H1 (cell line): ENCODE results near the gene NRXN3. TPM values are rescaled to one million over a fixed set of nuclear protein-coding genes. Genes with fewer than 3 reads are reported as not detected.

Source experiments
- CTCF ChIA-PET: fragments of 300-600 bp; sonication (Branson Sonifier 250); formaldehyde crosslinking; loops from one replicate; lab custom pipeline; 2021; ENCODE audit not compliant: partially characterized antibody; lab: Charles Lee
- POLR2A ChIA-PET: fragments of 300-600 bp; sonication (Branson Sonifier 250); formaldehyde crosslinking; loops from one replicate; lab custom pipeline; 2021; ENCODE audit warnings: inconsistent platforms; ENCODE audit not compliant: partially characterized antibody; lab: Charles Lee
- DNase-seq, 2 experiments: peaks; one replicate each; pipeline versions ENCODE4 v3.0.0 to v3.0.0-alpha.2; 2010 to 2022; ENCODE audit warnings: low spot score in 2 of 2, low read depth in 1 of 2, mixed read lengths in 1 of 2
- FAIRE-seq: peaks from 2 replicates; lab custom pipeline; 2011; peaks lifted over from hg19 to GRCh38; lab: Jason Lieb, UNC
- H2AFZ ChIP-seq: 2 replicates; pipeline ENCODE4 v1.8.1; 2012; ENCODE audit warnings: low read length, inconsistent platforms
- H2AK5ac ChIP-seq: 2 replicates; pipeline ENCODE4 v1.6.1; 2013; ENCODE audit warnings: low read depth, low read length
- H2BK120ac ChIP-seq: replicated peaks from 2 replicates; pipeline ENCODE3; 2013; ENCODE audit warnings: low read depth, low read length, inconsistent platforms
- H2BK12ac ChIP-seq: 2 replicates; pipeline ENCODE4 v1.6.1; 2013; ENCODE audit warnings: low read depth, low read length
- H2BK15ac ChIP-seq: 2 replicates; pipeline ENCODE4 v1.6.1; 2013; ENCODE audit warnings: low read length
- H2BK20ac ChIP-seq: 2 replicates; pipeline ENCODE4 v1.6.1; 2013; ENCODE audit warnings: low read length
- H2BK5ac ChIP-seq: 2 replicates; pipeline ENCODE4 v1.6.1; 2013; ENCODE audit warnings: low read depth, low read length
- H3K14ac ChIP-seq: 2 replicates; pipeline ENCODE4 v1.6.1; 2013; ENCODE audit warnings: inconsistent platforms; ENCODE audit not compliant: insufficient read length
- H3K18ac ChIP-seq: 2 replicates; pipeline ENCODE4 v1.6.1; 2013; ENCODE audit warnings: low read length; ENCODE audit errors: extremely low read depth
- H3K23ac ChIP-seq: 2 replicates; pipeline ENCODE4 v1.6.1; 2013; ENCODE audit warnings: inconsistent platforms; ENCODE audit not compliant: insufficient read length
- H3K23me2 ChIP-seq: 2 replicates; pipeline ENCODE4 v1.6.1; 2013; ENCODE audit warnings: low read depth, low read length
- H3K27ac ChIP-seq: 2 replicates; pipeline ENCODE4 v1.6.1; 2011; ENCODE audit warnings: low read depth, low read length, inconsistent platforms
- H3K27me3 ChIP-seq, 4 experiments: replicated peaks in 1 of 4; 1 replicate in 1 of 4; 2 replicates in 3 of 4; pipeline versions ENCODE4 v1.6.1 to v1.8.1; 2011 to 2013; ENCODE audit warnings: low read length in 3 of 4, mild to moderate bottlenecking in 3 of 4, inconsistent platforms in 2 of 4, mixed read lengths in 2 of 4, moderate library complexity in 1 of 4; ENCODE audit not compliant: control insufficient read depth in 3 of 4, insufficient read depth in 3 of 4; ENCODE audit errors: extremely low read depth in 1 of 4
- H3K36me3 ChIP-seq, 4 experiments: 2 replicates each; pipeline versions ENCODE4 v1.6.1 to v1.8.1; 2011 to 2013; ENCODE audit warnings: mild to moderate bottlenecking in 4 of 4, low read length in 3 of 4, moderate library complexity in 2 of 4, control low read depth in 1 of 4, inconsistent platforms in 1 of 4; ENCODE audit not compliant: insufficient read depth in 4 of 4, control insufficient read depth in 2 of 4
- H3K4ac ChIP-seq: replicated peaks from 2 replicates; pipeline ENCODE3; 2013; ENCODE audit warnings: low read length, low read depth, mixed read lengths, inconsistent platforms; ENCODE audit not compliant: insufficient read length
- H3K4me1 ChIP-seq, 4 experiments: replicated peaks in 1 of 4; 1 replicate in 1 of 4; 2 replicates in 3 of 4; pipeline versions ENCODE4 v1.6.1 to v1.8.1; 2011 to 2013; ENCODE audit warnings: low read length in 3 of 4, inconsistent platforms in 2 of 4, mixed read lengths in 1 of 4; ENCODE audit not compliant: insufficient read depth in 4 of 4, control insufficient read depth in 3 of 4
- H3K4me2 ChIP-seq, 2 experiments: 2 replicates each; pipeline versions ENCODE4 v1.6.1 to v1.8.1; 2011 to 2013; ENCODE audit warnings: low read depth in 2 of 2, low read length in 2 of 2, control low read depth in 1 of 2, inconsistent platforms in 1 of 2, mild to moderate bottlenecking in 1 of 2; ENCODE audit not compliant: insufficient read depth in 1 of 2
- H3K4me3 ChIP-seq, 4 experiments: fragments of 200-600, 300-600 bp in 1 of 4; sonication (generic), shearing (Covaris generic), sonication (Bioruptor Twin) in 1 of 4; 2 replicates each; pipeline versions ENCODE4 v1.5.1 to v1.8.1; 2011 to 2016; ENCODE audit warnings: low read length in 4 of 4, low read depth in 3 of 4, control low read depth in 2 of 4, inconsistent platforms in 2 of 4, mild to moderate bottlenecking in 2 of 4, mixed read lengths in 1 of 4, moderate library complexity in 1 of 4; ENCODE audit not compliant: insufficient read depth in 2 of 4; ENCODE audit errors: extremely low read depth in 1 of 4
- H3K56ac ChIP-seq: replicated peaks from 2 replicates; pipeline ENCODE3; 2013; ENCODE audit warnings: low read depth, mild to moderate bottlenecking, mixed read lengths, low read length, inconsistent platforms; ENCODE audit not compliant: insufficient read length
- H3K79me1 ChIP-seq: 2 replicates; pipeline ENCODE4 v1.6.1; 2013; ENCODE audit warnings: low read depth, low read length, control low read depth
- H3K79me2 ChIP-seq, 2 experiments: 2 replicates each; pipeline versions ENCODE4 v1.6.1 to v1.8.1; 2012 to 2013; ENCODE audit warnings: low read length in 2 of 2, mild to moderate bottlenecking in 2 of 2, inconsistent platforms in 1 of 2; ENCODE audit not compliant: insufficient read depth in 2 of 2, control insufficient read depth in 1 of 2
- H3K9ac ChIP-seq, 4 experiments: replicated peaks in 1 of 4; 1 replicate in 1 of 4; 2 replicates in 3 of 4; pipeline versions ENCODE4 v1.6.1 to v1.8.1; 2011 to 2013; ENCODE audit warnings: low read depth in 3 of 4, low read length in 3 of 4, control low read depth in 2 of 4, mild to moderate bottlenecking in 2 of 4, moderate library complexity in 2 of 4, inconsistent platforms in 1 of 4; ENCODE audit errors: extremely low read depth in 1 of 4
- H3K9me3 ChIP-seq, 2 experiments: 2 replicates each; pipeline versions ENCODE4 v1.6.1 to v1.8.1; 2012 to 2013; ENCODE audit warnings: mild to moderate bottlenecking in 2 of 2, moderate library complexity in 2 of 2, control low read depth in 1 of 2, inconsistent platforms in 1 of 2, low read depth in 1 of 2, low read length in 1 of 2, mixed read lengths in 1 of 2; ENCODE audit not compliant: insufficient read depth in 2 of 2
- H4K20me1 ChIP-seq, 2 experiments: replicated peaks in 1 of 2; 2 replicates each; pipeline versions ENCODE3 to v1.8.1; 2011 to 2013; ENCODE audit warnings: inconsistent platforms in 2 of 2, low read length in 2 of 2, mild to moderate bottlenecking in 1 of 2; ENCODE audit not compliant: insufficient read depth in 2 of 2, control insufficient read depth in 1 of 2
- H4K5ac ChIP-seq: 2 replicates; pipeline ENCODE4 v1.6.1; 2013; ENCODE audit warnings: low read length, low read depth, mixed read lengths, inconsistent platforms; ENCODE audit not compliant: insufficient read length
- H4K8ac ChIP-seq: 2 replicates; pipeline ENCODE4 v1.8.0; 2013; ENCODE audit warnings: mild to moderate bottlenecking, moderate library complexity, low read length, inconsistent platforms; ENCODE audit not compliant: insufficient read depth; ENCODE audit errors: extremely low read depth
- H4K91ac ChIP-seq: replicated peaks from 2 replicates; pipeline ENCODE3; 2013; ENCODE audit warnings: low read length, mixed read lengths, inconsistent platforms; ENCODE audit not compliant: insufficient read length
- JUN ChIP-seq: IDR thresholded peaks from 2 replicates; pipeline ENCODE4 v1.6.1; 2011; ENCODE audit warnings: low read depth, mild to moderate bottlenecking, improper control_type of control experiment, low read length
- SIN3A ChIP-seq, 2 experiments: IDR thresholded peaks in 1 of 2; conservative IDR thresholded peaks in 1 of 2; 2 replicates each; pipeline ENCODE4 v1.6.1; 2011 to 2012; ENCODE audit warnings: low read length in 2 of 2, improper control_type of control experiment in 1 of 2, low read depth in 1 of 2, mild to moderate bottlenecking in 1 of 2
- TBP ChIP-seq: IDR thresholded peaks from 2 replicates; pipeline ENCODE4 v1.6.1; 2011; ENCODE audit warnings: low read depth, low read length, improper control_type of control experiment
- USF2 ChIP-seq: IDR thresholded peaks from 2 replicates; pipeline ENCODE4 v1.6.1; 2011; ENCODE audit warnings: low read length, improper control_type of control experiment
- WGBS, 2 experiments: shearing (Covaris generic) in 1 of 2; methylation state at CpG; one replicate each; pipeline versions ENCODE4 v1.1.6 to v1.1.7; 2013 to 2015; ENCODE audit warnings: low lambda C conversion rate in 2 of 2, mixed read lengths in 2 of 2, inconsistent platforms in 1 of 2, low coverage in 1 of 2, missing lambda C conversion rate in 1 of 2; ENCODE audit not compliant: insufficient replicate concordance in 2 of 2, insufficient coverage in 1 of 2, insufficient read length in 1 of 2; ENCODE audit errors: extremely low coverage in 1 of 2, missing lambda C conversion rate in 1 of 2; 5-methylcytosine and 5-hydroxymethylcytosine counted together
- polyA plus RNA-seq, 7 experiments: library from polyadenylated mRNA; depleted of rRNA in 3 of 7; stranded (reverse) in 5 of 7; unstranded in 2 of 7; fragments of >200 nt in 5 of 7; fragments of 200-250 nt in 2 of 7; gene quantifications; 1 replicate in 5 of 7; 2 replicates in 1 of 7; 4 replicates in 1 of 7; pipeline versions ENCODE4 v1.2.1 to v1.2.3, GENCODE V29; 2011 to 2013; ENCODE audit warnings: missing spikeins in 2 of 7, mixed read lengths in 2 of 7
- total RNA-seq: library from RNA; stranded (reverse); fragmentation: NEBNext Ultra II Directional; extraction: Animal tissue kit (Norgen Biotek cat#: 25700); gene quantifications from 2 replicates; pipeline ENCODE4 v1.2.1, GENCODE V29; 2021

NRXN3 gene
- total and polyA plus RNA-seq, 2 of the 8 experiments (the other 6 are each of a cell fraction or from before 2014, with no cell fraction given): 2.6 to 4.1 TPM

DNA sequence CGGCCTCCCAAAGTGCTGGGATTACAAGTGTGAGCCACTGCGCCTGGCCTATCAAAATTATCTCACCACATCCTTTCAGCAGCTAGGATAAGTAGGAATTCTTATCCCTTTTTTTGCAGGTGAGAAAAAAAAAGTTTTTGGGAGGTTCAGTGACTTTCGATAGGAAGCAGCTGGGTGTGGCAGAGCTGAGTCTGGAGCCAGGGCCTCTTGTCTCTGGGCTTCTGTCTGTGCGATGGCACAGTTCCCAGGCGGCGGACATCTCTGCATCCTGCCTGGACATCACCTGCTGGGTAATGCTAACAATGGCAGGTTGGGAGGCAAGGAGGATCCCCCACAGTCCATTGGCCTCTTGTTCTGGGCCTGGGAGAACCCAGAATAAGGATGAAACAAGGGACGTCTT is 12.5 kb downstream of the NRXN3 start:
- H3K23me2 ChIP-seq: no peaks in the 10 kb centered on the region
- H4K8ac ChIP-seq: no peak overlapping the region
- 90% methylated on average over 7 of the region's 7 CpGs; no CpG with 5 or more reads in 1 of the 2 experiments for WGBS, 2 experiments
- no peak overlapping the region for H2BK5ac ChIP-seq
- DNase-seq (no peak), FAIRE-seq (no peak)
- CTCF ChIA-PET: interaction anchor here (0.9 to 3.2 kb wide), 6 partner anchors 11 to 321 kb away, joined by 3 to 17 read pairs (median 4); no protein-coding TSS in a partner anchor
- H3K9me3 ChIP-seq: no peaks in the 10 kb centered on the region
- H3K36me3 ChIP-seq: no peaks in the 10 kb centered on the region
- H3K4me1 ChIP-seq: no peaks in the 10 kb centered on the region
- no peak overlapping the region for H4K5ac ChIP-seq
- H2BK15ac ChIP-seq: no peak overlapping the region
- no peak overlapping the region for H2BK20ac ChIP-seq
- no peaks in the 10 kb centered on the region for H4K20me1 ChIP-seq
- no peaks in the 10 kb centered on the region for H3K79me2 ChIP-seq
- H3K27me3 ChIP-seq: no peaks in the 10 kb centered on the region
- no peak overlapping the region for H2BK120ac ChIP-seq
- no peak overlapping the region for H2BK12ac ChIP-seq
- no peak overlapping the region for H2AK5ac ChIP-seq
- H3K4me3 ChIP-seq: no peak overlapping the region
- no peak overlapping the region for H2AFZ ChIP-seq
- H3K14ac ChIP-seq: no peak overlapping the region
- POLR2A ChIA-PET: no interaction called here
- H4K91ac ChIP-seq: no peak overlapping the region
- no peak overlapping the region for H3K9ac ChIP-seq
- no peak overlapping the region for H3K4me2 ChIP-seq
- H3K27ac ChIP-seq: no peak overlapping the region
- H3K56ac ChIP-seq: no peak overlapping the region
- no peak overlapping the region for H3K4ac ChIP-seq
- no peak overlapping the region for H3K18ac ChIP-seq
- H3K23ac ChIP-seq: no peak overlapping the region
- TF ChIP-seq USF2: no peak
- TF ChIP-seq SIN3A (conservative IDR thresholded peaks at IDR 0.05 in 1 of 2, IDR thresholded peaks at IDR 0.05 in 1 of 2; ENCODE audit: low read depth in 1 of 2, low read length in 2 of 2): no peak
- TF ChIP-seq JUN: no peak
- TF ChIP-seq TBP: no peak
- TF ChIP-seq, all 59 proteins: peak for 0
- no peaks in the 10 kb centered on the region for H3K79me1 ChIP-seq
